Endothelial cell of umbilical vein (primary cell): Measurements from ENCODE around the gene TROAP. TPM values are rescaled to one million over a fixed set of nuclear protein-coding genes. Genes with fewer than 3 reads are reported as not detected.

Experiments used
- BruUV-seq: library from RNA; stranded (reverse); fragments of 400-500 nt; replicated peaks from 2 replicates; lab custom pipeline; 2021; lab: Mats Ljungman, UMichigan
- CTCF ChIA-PET: fragments of 300-600, 350-600 bp; sonication (Branson Sonifier 250); formaldehyde crosslinking; loops from one replicate; lab custom pipeline; 2021; ENCODE audit warnings: antibody characterized with exemption, inconsistent platforms; lab: Charles Lee
- POLR2A ChIA-PET: fragments of 300-600, 350-600 bp; sonication (Branson Sonifier 250); formaldehyde crosslinking; loops from one replicate; lab custom pipeline; 2021; ENCODE audit warnings: antibody characterized with exemption, inconsistent platforms; lab: Charles Lee
- DNase-seq: peaks from one replicate; pipeline ENCODE4 v3.0.0-alpha.2; 2011; ENCODE audit warnings: low read depth, low spot score
- FAIRE-seq: peaks from 2 replicates; lab custom pipeline; 2011; peaks lifted over from hg19 to GRCh38; lab: Jason Lieb, UNC
- H2AFZ ChIP-seq: 2 replicates; pipeline ENCODE4 v1.6.0; 2012; ENCODE audit warnings: low read depth, low read length, control low read depth, inconsistent platforms
- H3K27ac ChIP-seq: 2 replicates; pipeline ENCODE4 v1.5.1; 2011; ENCODE audit warnings: low read depth, mild to moderate bottlenecking, control low read depth, low read length, moderate library complexity; ENCODE audit not compliant: insufficient read depth
- H3K27me3 ChIP-seq, 2 experiments: 2 replicates each; pipeline versions ENCODE4 v1.6.0 to v1.6.1; 2011; ENCODE audit warnings: low read length in 2 of 2, mixed read lengths in 1 of 2; ENCODE audit not compliant: control insufficient read depth in 2 of 2, insufficient read depth in 2 of 2
- H3K36me3 ChIP-seq, 2 experiments: 2 replicates in 1 of 2; 3 replicates in 1 of 2; pipeline ENCODE4 v1.5.1; 2011; ENCODE audit warnings: low read length in 2 of 2, mild to moderate bottlenecking in 1 of 2, moderate library complexity in 1 of 2; ENCODE audit not compliant: control insufficient read depth in 2 of 2, insufficient read depth in 2 of 2; ENCODE audit errors: extremely low read depth in 1 of 2
- H3K4me1 ChIP-seq: 3 replicates; pipeline ENCODE4 v1.5.1; 2011; ENCODE audit warnings: mild to moderate bottlenecking, low read length; ENCODE audit not compliant: control insufficient read depth, insufficient read depth; ENCODE audit errors: extremely low read depth
- H3K4me2 ChIP-seq: 2 replicates; pipeline ENCODE4 v1.6.1; 2011; ENCODE audit warnings: low read length, control low read depth, mixed read lengths; ENCODE audit not compliant: insufficient read depth
- H3K4me3 ChIP-seq, 3 experiments: fragments of 200-600 bp in 1 of 3; sonication (generic), shearing (Covaris generic) in 1 of 3; replicated peaks in 1 of 3; 2 replicates each; pipeline ENCODE4 v1.5.1; 2011 to 2016; ENCODE audit warnings: control low read depth in 3 of 3, low read length in 3 of 3, mild to moderate bottlenecking in 2 of 3, inconsistent platforms in 1 of 3, low read depth in 1 of 3, moderate library complexity in 1 of 3; ENCODE audit not compliant: insufficient read depth in 1 of 3
- H3K79me2 ChIP-seq: 2 replicates; pipeline ENCODE4 v1.6.0; 2012; ENCODE audit warnings: low read length, inconsistent platforms; ENCODE audit not compliant: control insufficient read depth, insufficient read depth
- H3K9ac ChIP-seq: replicated peaks from 2 replicates; pipeline ENCODE3; 2011; ENCODE audit warnings: low read length, control low read depth; ENCODE audit not compliant: insufficient read depth; ENCODE audit errors: extremely low read depth
- H3K9me1 ChIP-seq: replicated peaks from 3 replicates; pipeline ENCODE4 v1.6.0; 2011; ENCODE audit warnings: mild to moderate bottlenecking, low read length; ENCODE audit not compliant: control insufficient read depth, insufficient read depth; ENCODE audit errors: extremely low read depth
- H3K9me3 ChIP-seq: replicated peaks from 2 replicates; pipeline ENCODE4 v1.5.1; 2012; ENCODE audit warnings: low read length, inconsistent platforms; ENCODE audit not compliant: control insufficient read depth, insufficient read depth
- H4K20me1 ChIP-seq: replicated peaks from 2 replicates; pipeline ENCODE3; 2011; ENCODE audit warnings: mild to moderate bottlenecking, low read length; ENCODE audit not compliant: control insufficient read depth, insufficient read depth; ENCODE audit errors: extremely low read depth
- EZH2 ChIP-seq: IDR thresholded peaks from 2 replicates; pipeline ENCODE4 v1.6.1; 2012; ENCODE audit warnings: borderline replicate concordance, low read depth, mild to moderate bottlenecking, moderate library complexity, low read length, inconsistent platforms; ENCODE audit not compliant: severe bottlenecking
- FOS ChIP-seq: IDR thresholded peaks from 2 replicates; pipeline ENCODE4 v1.6.1; 2011; ENCODE audit warnings: mild to moderate bottlenecking, low read length, moderate library complexity, borderline replicate concordance; ENCODE audit not compliant: insufficient read depth
- GATA2 ChIP-seq: IDR thresholded peaks from 2 replicates; pipeline ENCODE4 v1.7.0; 2011; ENCODE audit warnings: low read depth, mild to moderate bottlenecking, moderate library complexity, mixed read lengths, low read length; ENCODE audit not compliant: insufficient read length, insufficient read depth
- JUN ChIP-seq: IDR thresholded peaks from 2 replicates; pipeline ENCODE4 v1.6.1; 2011; ENCODE audit warnings: borderline replicate concordance, low read depth; ENCODE audit not compliant: insufficient read length, insufficient read depth
- MYC ChIP-seq: IDR thresholded peaks from one replicate; pipeline ENCODE4 v1.6.1; 2011; ENCODE audit warnings: mild to moderate bottlenecking, low read depth, low read length
- POLR2A ChIP-seq: IDR thresholded peaks from 2 replicates; pipeline ENCODE4 v1.6.1; 2012; ENCODE audit warnings: low read depth, mild to moderate bottlenecking, control low read depth, low read length
- POLR2AphosphoS5 ChIP-seq: IDR thresholded peaks from 2 replicates; pipeline ENCODE4 v1.6.1; 2012; ENCODE audit warnings: low read depth, mild to moderate bottlenecking, control low read depth, low read length, moderate library complexity; ENCODE audit not compliant: insufficient read depth
- dilution Hi-C: fragments of 300-500 bp; cut with MboI; formaldehyde crosslinking; loops from one replicate; pipeline ENCODE4 v1.15.0; 2019; ENCODE audit warnings: low sequenced_read_pairs; ENCODE audit not compliant: extremely low pct_ligation_motif_present
- intact Hi-C: fragments of 100-400 bp; cut with micrococcal nuclease; formaldehyde crosslinking; loops from one replicate; pipeline ENCODE4 v1.10.0; 2022
- polyA plus RNA-seq, 4 experiments: library from polyadenylated mRNA; depleted of rRNA in 3 of 4; stranded (reverse) in 3 of 4; unstranded in 1 of 4; fragments of >200 nt; gene quantifications; 2 replicates each; pipeline versions ENCODE4 v1.2.1 to v1.2.3, GENCODE V29; 2011 to 2012; ENCODE audit warnings: missing spikeins in 1 of 4
- total RNA-seq: library from RNA; stranded (reverse); gene quantifications from 2 replicates; pipeline ENCODE4 v1.2.3, GENCODE V29; 2021
- TF ChIP-seq, protein P1 (sequence below): IDR thresholded peaks from 2 replicates; pipeline ENCODE4 v1.6.1; 2011; ENCODE audit not compliant: insufficient read depth, insufficient read length
- TF ChIP-seq, protein P2 (sequence below), 2 donors: IDR thresholded peaks; 1 replicate in 1 of 2; 2 replicates in 1 of 2; pipeline ENCODE4 v1.5.1; 2011; ENCODE audit warnings: low read length in 2 of 2, mild to moderate bottlenecking in 2 of 2, moderate library complexity in 2 of 2, control low read depth in 1 of 2, inconsistent platforms in 1 of 2, low read depth in 1 of 2; ENCODE audit not compliant: insufficient read depth in 1 of 2; ENCODE audit errors: extremely low read depth in 1 of 2

The TROAP gene
- total and polyA plus RNA-seq, 2 donors (not counting 3 experiments of a cell fraction or from before 2014, with no cell fraction given), result 31.7 to 68.6 TPM

DNA sequence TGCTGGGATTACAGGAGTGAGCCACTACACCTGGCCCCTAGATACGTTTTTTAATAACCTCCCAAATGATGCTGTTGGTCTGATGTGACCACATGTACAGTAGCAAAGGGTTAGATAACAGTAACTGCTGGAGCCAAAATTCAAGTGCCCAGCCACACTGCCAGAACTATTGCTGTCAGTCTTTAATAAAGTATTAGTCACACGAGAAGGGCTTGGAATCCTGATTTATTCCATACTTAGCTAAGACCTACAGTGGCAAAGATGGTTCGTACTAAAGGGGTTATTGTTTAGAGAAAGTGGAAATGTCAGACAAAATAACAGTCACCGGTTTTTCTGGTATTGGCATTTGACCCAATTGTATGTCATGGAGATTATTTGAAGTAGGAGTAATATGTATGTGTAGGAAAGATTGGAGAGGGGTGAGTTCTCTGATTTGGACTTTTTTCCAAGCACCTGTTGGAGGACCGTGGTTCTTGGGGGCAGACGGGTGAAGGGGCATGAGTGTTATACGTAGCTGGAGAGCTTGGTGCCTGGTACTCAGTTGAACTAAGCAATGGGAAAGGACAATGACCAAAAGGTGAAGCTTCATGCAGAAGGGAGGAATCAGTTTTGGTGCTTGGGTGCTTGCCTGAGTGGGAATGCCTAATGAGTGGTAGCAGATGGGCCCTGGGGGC, 48.5 kb upstream of the TROAP start:
- H3K9me3 ChIP-seq, result no peaks in the 10 kb centered on the region
- FAIRE-seq, result no peak
- BruUV-seq, result no TSS peak
- intact Hi-C loops, result no loop called here
- H3K79me2 ChIP-seq, result peaks cover 19% of the 10 kb centered on the region
- no peak for TF ChIP-seq GATA2
- peak; percentile 63 for TF ChIP-seq POLR2A
- TF ChIP-seq JUN, result no peak
- TF ChIP-seq, protein P1, sequence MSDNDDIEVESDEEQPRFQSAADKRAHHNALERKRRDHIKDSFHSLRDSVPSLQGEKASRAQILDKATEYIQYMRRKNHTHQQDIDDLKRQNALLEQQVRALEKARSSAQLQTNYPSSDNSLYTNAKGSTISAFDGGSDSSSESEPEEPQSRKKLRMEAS, result no peak
- no peak for TF ChIP-seq FOS
- TF ChIP-seq EZH2, result no peak
- TF ChIP-seq MYC, result no peak
- TF ChIP-seq, protein P2, sequence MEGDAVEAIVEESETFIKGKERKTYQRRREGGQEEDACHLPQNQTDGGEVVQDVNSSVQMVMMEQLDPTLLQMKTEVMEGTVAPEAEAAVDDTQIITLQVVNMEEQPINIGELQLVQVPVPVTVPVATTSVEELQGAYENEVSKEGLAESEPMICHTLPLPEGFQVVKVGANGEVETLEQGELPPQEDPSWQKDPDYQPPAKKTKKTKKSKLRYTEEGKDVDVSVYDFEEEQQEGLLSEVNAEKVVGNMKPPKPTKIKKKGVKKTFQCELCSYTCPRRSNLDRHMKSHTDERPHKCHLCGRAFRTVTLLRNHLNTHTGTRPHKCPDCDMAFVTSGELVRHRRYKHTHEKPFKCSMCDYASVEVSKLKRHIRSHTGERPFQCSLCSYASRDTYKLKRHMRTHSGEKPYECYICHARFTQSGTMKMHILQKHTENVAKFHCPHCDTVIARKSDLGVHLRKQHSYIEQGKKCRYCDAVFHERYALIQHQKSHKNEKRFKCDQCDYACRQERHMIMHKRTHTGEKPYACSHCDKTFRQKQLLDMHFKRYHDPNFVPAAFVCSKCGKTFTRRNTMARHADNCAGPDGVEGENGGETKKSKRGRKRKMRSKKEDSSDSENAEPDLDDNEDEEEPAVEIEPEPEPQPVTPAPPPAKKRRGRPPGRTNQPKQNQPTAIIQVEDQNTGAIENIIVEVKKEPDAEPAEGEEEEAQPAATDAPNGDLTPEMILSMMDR (IDR thresholded peaks at IDR 0.05; ENCODE audit: extremely low read depth in 1 of 2, insufficient read depth in 1 of 2, low read depth in 1 of 2, low read length in 2 of 2), result no peak
- TF ChIP-seq POLR2AphosphoS5, result peak; percentile 54
- no peak overlapping the region for H3K27ac ChIP-seq
- ChIA-PET POLR2A (no interaction called here), CTCF (interaction anchor here (1.1 to 2.5 kb wide), 2 partner anchors 14 kb away, joined by 3 to 8 read pairs; no protein-coding TSS in a partner anchor)
- H3K4me2 ChIP-seq, result no peak overlapping the region
- H3K9me1 ChIP-seq, result no peaks in the 10 kb centered on the region
- DNase-seq, result no peak
- H2AFZ ChIP-seq, result no peak overlapping the region
- no peaks in the 10 kb centered on the region for H3K4me1 ChIP-seq
- peaks cover 24 to 26% of the 10 kb centered on the region in 2 experiments for H3K36me3 ChIP-seq
- no peaks in the 10 kb centered on the region for H3K27me3 ChIP-seq
- H4K20me1 ChIP-seq, result peaks cover 6% of the 10 kb centered on the region
- no peak overlapping the region for H3K4me3 ChIP-seq
- dilution Hi-C loops, result no loop called here
- H3K9ac ChIP-seq, result no peak overlapping the region
